NB4 (cell line): ENCODE results near the gene ARHGAP26.

Experiments
- DNase-seq: peaks from one replicate; pipeline ENCODE4 v3.0.0; 2010; ENCODE audit warnings: low read depth
- H3K4me3 ChIP-seq: one replicate; pipeline ENCODE4 v1.5.1; 2011; ENCODE audit warnings: mild to moderate bottlenecking, low read depth, low read length, moderate library complexity
- CTCF ChIP-seq: IDR thresholded peaks from one replicate; pipeline ENCODE4 v1.5.1; 2012; ENCODE audit warnings: low read depth, low read length
- MAX ChIP-seq: IDR thresholded peaks from 2 replicates; pipeline ENCODE4 v1.6.1; 2011; ENCODE audit warnings: low read depth, low read length
- MYC ChIP-seq: IDR thresholded peaks from 2 replicates; pipeline ENCODE4 v1.6.1; 2011; ENCODE audit warnings: low read depth, low read length
- POLR2A ChIP-seq: IDR thresholded peaks from 2 replicates; pipeline ENCODE4 v1.6.1; 2011; ENCODE audit warnings: mild to moderate bottlenecking; ENCODE audit not compliant: insufficient read length; ENCODE audit errors: extremely low read depth

ARHGAP26 gene

DNA sequence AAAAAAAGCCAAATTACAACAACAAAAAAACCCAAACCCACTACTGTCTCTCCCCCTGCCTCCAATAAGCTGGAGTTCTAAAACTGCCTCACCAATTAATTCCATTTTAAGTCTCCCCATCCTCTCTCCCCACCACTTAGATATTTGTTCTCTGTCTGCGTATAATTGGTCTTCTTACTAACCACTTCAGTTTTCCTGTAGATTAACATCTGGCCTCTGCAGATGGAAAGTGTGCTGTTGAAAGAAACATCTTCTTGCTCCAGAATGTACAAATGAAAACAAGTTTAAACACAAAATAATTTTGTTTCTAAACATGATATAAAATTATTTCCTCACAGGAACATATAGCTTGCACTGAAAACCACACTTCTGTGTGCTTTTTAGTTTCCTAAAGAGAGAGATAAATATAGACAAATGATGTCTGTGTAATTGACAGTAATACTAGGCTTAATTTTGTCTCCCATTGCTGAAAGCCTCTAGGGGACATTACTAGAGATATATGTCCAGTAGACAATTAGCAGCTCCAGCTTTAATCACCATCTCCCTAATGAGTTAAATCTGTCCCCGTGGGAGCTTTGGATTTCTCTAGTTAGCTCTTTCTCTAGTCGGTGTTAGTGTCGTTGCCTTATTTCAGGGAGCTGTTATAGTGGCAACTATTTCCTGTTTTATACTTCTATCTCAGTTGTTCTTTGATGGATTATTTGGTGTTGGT is 164.0 kb downstream of the ARHGAP26 start:
- TF ChIP-seq POLR2A (no peak), MYC (no peak), MAX (no peak)
- H3K4me3 ChIP-seq = no peak overlapping the region
- no peak for DNase-seq

DNA sequence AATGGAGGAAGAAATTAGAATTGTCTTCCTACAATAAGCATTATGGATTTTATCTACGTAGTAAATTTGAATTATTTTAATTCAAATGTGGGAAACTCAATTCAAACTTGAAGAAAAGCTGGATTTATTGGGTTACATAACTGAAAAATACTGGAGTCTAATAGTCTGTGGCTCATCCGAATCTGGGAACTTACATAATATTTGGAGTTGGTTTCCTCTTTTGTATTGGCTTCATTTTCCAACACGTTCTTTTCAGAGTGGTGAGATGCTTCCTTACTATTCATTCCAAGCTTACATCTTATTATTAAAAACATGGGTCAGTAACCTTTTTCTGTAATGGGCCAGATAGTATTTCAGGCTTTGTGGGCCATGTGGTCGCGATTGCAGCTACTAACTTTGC is 164.8 kb downstream of the ARHGAP26 start:
- TF ChIP-seq MYC (no peak), POLR2A (no peak), CTCF (no peak), MAX (no peak)
- DNase-seq = no peak
- H3K4me3 ChIP-seq = no peak overlapping the region

DNA sequence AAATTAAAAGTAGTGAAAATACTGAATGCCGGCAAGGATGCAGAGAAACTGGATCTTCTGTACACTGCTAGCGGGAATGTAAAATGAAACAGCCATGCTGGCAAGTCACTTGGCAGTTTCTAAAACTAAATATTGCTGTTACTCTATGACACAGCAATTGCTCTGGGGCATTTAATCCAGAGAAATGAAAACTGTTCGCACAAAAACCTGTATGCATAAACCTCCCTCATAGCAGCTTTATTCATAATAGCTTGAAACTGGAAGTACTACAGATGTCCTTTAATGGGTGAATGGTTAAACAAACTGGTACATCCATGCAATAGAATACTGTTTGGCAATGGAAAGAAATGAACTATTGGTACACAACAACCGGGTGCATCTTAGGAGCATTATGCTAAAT is 167.2 kb downstream of the ARHGAP26 start:
- no peak for DNase-seq
- no peak overlapping the region for H3K4me3 ChIP-seq
- TF ChIP-seq POLR2A (no peak), MYC (no peak)

GRCh38 chr5:142938266-142938880 is 168.2 kb downstream of the ARHGAP26 start:
- H3K4me3 ChIP-seq = no peak overlapping the region
- TF ChIP-seq MAX = no peak
- TF ChIP-seq POLR2A = no peak
- no peak for TF ChIP-seq MYC
- DNase-seq = no peak

GRCh38 chr5:142939006-142939405 is 168.8 kb downstream of the ARHGAP26 start:
- no peak for DNase-seq
- H3K4me3 ChIP-seq = no peak overlapping the region
- no peak for TF ChIP-seq MYC

DNA sequence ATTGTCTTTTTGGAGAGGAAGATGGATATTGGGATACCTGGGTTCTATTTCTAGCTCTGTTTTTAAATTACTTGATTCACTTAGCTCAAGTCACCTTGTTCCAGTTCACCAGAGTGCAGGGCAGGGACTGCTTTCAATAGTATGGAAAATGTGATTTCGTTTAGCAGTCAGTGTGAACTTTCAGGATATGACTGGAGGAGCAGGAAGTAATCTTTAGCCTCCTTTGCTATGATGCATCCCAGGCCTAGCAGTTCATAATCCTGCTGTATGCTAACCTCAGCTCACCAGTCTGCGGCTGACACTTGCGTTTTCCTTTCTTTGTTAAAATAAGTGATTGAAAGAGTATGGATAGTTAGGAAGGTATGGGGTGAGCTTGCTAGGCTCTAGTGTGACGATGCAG is 169.7 kb downstream of the ARHGAP26 start:
- no peak for DNase-seq
- H3K4me3 ChIP-seq = no peak overlapping the region
- no peak for TF ChIP-seq POLR2A
- TF ChIP-seq CTCF = no peak
- TF ChIP-seq MAX = no peak
- TF ChIP-seq MYC = no peak

- H3K4me3 ChIP-seq = no peak overlapping the region
- TF ChIP-seq MYC = no peak
- TF ChIP-seq POLR2A = no peak
- no peak for TF ChIP-seq MAX
- TF ChIP-seq CTCF = no peak
- no peak for DNase-seq
These were observed 171.1 kb downstream of the ARHGAP26 start for GRCh38 chr5:142941245-142941644.

DNA sequence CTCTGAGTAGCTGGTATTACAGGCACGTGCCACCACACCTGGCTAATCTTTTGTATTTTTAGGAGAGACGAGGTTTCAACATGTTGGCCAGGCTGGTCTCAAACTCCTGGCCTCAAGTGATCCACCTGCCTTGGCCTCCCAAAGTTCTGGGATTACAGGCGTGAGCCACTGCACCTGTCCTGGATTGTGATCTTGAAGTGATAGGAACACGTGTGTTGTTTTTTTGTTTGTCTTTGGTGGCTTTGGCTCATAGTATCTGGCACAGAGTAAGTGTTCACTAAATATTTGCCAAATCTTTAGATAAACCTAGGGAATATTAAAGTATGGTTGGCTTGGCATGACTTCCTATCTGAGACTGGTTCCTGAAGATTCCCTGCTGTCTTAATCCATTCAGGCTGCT is 172.7 kb downstream of the ARHGAP26 start:
- TF ChIP-seq MAX (no peak), MYC (no peak), POLR2A (no peak), CTCF (no peak)
- no peak overlapping the region for H3K4me3 ChIP-seq
- no peak for DNase-seq
